K562 (cell line): ENCODE results near the gene G6PC2. TPM values are rescaled to one million over a fixed set of nuclear protein-coding genes. Genes with fewer than 3 reads are reported as not detected.

Source experiments
- ATAC-seq: fragments of 200-7000 bp; cut with Tn5 transposase; 3 replicates; pipeline ENCODE4 v1.9.1; 2020; ENCODE audit warnings: moderate library complexity
- BruUV-seq: library from RNA; stranded (reverse); fragments of 400-500 nt; replicated peaks from 2 replicates; lab custom pipeline; 2021; lab: Mats Ljungman, UMichigan
- CTCF ChIA-PET: fragments of 300-600 bp; formaldehyde crosslinking; extraction: SDS; loops from one replicate; lab custom pipeline; 2021; ENCODE audit warnings: low intra/inter-chr PET ratio; lab: Yijun Ruan, JAX
- POLR2A ChIA-PET: fragments of 300-600, 350-650 bp; sonication (Branson Sonifier 250); formaldehyde crosslinking; extraction: SDS; loops from one replicate; lab custom pipeline; 2021; ENCODE audit warnings: antibody characterized with exemption, inconsistent platforms; lab: Yijun Ruan, JAX
- DNase-seq, 4 experiments: peaks; one replicate each; pipeline versions ENCODE4 v3.0.0 to v3.0.0-alpha.2; 2011 to 2018; ENCODE audit warnings: low spot score in 3 of 4, mixed read lengths in 3 of 4; ENCODE audit errors: extremely low read depth in 1 of 4
- FAIRE-seq: peaks from 2 replicates; lab custom pipeline; 2011; peaks lifted over from hg19 to GRCh38; lab: Jason Lieb, UNC
- H2AFZ ChIP-seq: 2 replicates; pipeline ENCODE4 v1.6.0; 2011; ENCODE audit warnings: low read depth, low read length, control low read depth, inconsistent platforms
- H3K27ac ChIP-seq: fragments of 200-600 bp; 3 replicates; pipeline ENCODE4 v1.8.0; 2011; ENCODE audit warnings: low read depth, mild to moderate bottlenecking, control low read depth, inconsistent platforms, low read length, moderate library complexity, mixed read lengths; ENCODE audit errors: extremely low read depth
- H3K27me3 ChIP-seq, 2 experiments: fragments of 300-600 bp in 1 of 2; 2 replicates in 1 of 2; 3 replicates in 1 of 2; pipeline versions ENCODE4 v1.6.0 to v1.8.0; 2011; ENCODE audit warnings: inconsistent platforms in 2 of 2, low read length in 2 of 2, mild to moderate bottlenecking in 1 of 2, mixed read lengths in 1 of 2, moderate library complexity in 1 of 2; ENCODE audit not compliant: control insufficient read depth in 2 of 2, insufficient read depth in 2 of 2
- H3K36me3 ChIP-seq: fragments of 300-600 bp; 3 replicates; pipeline ENCODE4 v1.8.0; 2011; ENCODE audit warnings: mild to moderate bottlenecking, low read length, inconsistent platforms; ENCODE audit not compliant: control insufficient read depth, insufficient read depth
- H3K4me1 ChIP-seq, 2 experiments: fragments of 200-600 bp in 1 of 2; replicated peaks in 1 of 2; 2 replicates in 1 of 2; 3 replicates in 1 of 2; pipeline versions ENCODE4 v1.5.1 to v1.8.0; 2011; ENCODE audit warnings: inconsistent platforms in 2 of 2, low read length in 2 of 2, mild to moderate bottlenecking in 1 of 2, mixed read lengths in 1 of 2, moderate library complexity in 1 of 2; ENCODE audit not compliant: control insufficient read depth in 2 of 2, insufficient read depth in 2 of 2
- H3K4me2 ChIP-seq: 2 replicates; pipeline ENCODE4 v1.6.1; 2011; ENCODE audit warnings: low read length, control low read depth, inconsistent platforms, mixed read lengths; ENCODE audit not compliant: insufficient read depth
- H3K4me3 ChIP-seq: fragments of 200-600 bp; sonication (generic), shearing (Covaris generic); 2 replicates; pipeline ENCODE4 v1.5.1; 2016; ENCODE audit warnings: control low read depth, inconsistent platforms
- H3K79me2 ChIP-seq: fragments of 200-600 bp; 3 replicates; pipeline ENCODE4 v1.8.0; 2011; ENCODE audit warnings: low read length, inconsistent platforms; ENCODE audit not compliant: control insufficient read depth, insufficient read depth
- H3K9ac ChIP-seq, 2 experiments: 2 replicates each; pipeline versions ENCODE4 v1.6.0 to v1.6.1; 2011; ENCODE audit warnings: low read depth in 2 of 2, low read length in 2 of 2, control low read depth in 1 of 2, inconsistent platforms in 1 of 2, mild to moderate bottlenecking in 1 of 2, mixed read lengths in 1 of 2; ENCODE audit not compliant: insufficient read depth in 1 of 2
- H3K9me1 ChIP-seq: one replicate; pipeline ENCODE4 v1.6.0; 2011; ENCODE audit warnings: inconsistent platforms, mild to moderate bottlenecking, low read length, moderate library complexity; ENCODE audit not compliant: control insufficient read depth, insufficient read depth
- H3K9me3 ChIP-seq: replicated peaks from 2 replicates; pipeline ENCODE4 v1.5.1; 2011; ENCODE audit warnings: low read depth, low read length, inconsistent platforms; ENCODE audit not compliant: control insufficient read depth, insufficient read depth
- H4K20me1 ChIP-seq: replicated peaks from 2 replicates; pipeline ENCODE4 v1.6.1; 2011; ENCODE audit warnings: low read length, inconsistent platforms, mixed read lengths; ENCODE audit not compliant: control insufficient read depth, insufficient read depth
- ARID1B ChIP-seq: fragments of 450-650 bp; IDR thresholded peaks from 2 replicates; pipeline ENCODE4 v1.6.1; 2016; ENCODE audit warnings: antibody characterized with exemption, mild to moderate bottlenecking, inconsistent platforms
- C11orf30 ChIP-seq: fragments of 450-650 bp; IDR thresholded peaks from 2 replicates; pipeline ENCODE4 v1.6.1; 2016; ENCODE audit warnings: low read depth, mild to moderate bottlenecking
- CBFA2T3 ChIP-seq: fragments of 450-650 bp; IDR thresholded peaks from 2 replicates; pipeline ENCODE4 v1.6.1; 2017
- CBX5 ChIP-seq: IDR thresholded peaks from 2 replicates; pipeline ENCODE4 v1.6.1; 2014; ENCODE audit warnings: low read depth, borderline replicate concordance
- CHD2 ChIP-seq: IDR thresholded peaks from 2 replicates; pipeline ENCODE4 v1.6.1; 2011; ENCODE audit warnings: low read depth, low read length
- FOXA3 ChIP-seq, 2 experiments: fragments of 450-650 bp in 1 of 2; sonication (generic) in 1 of 2; formaldehyde crosslinking; IDR thresholded peaks in 1 of 2; conservative IDR thresholded peaks in 1 of 2; 2 replicates each; pipeline versions ENCODE4 v1.4.0 to v1.8.0; 2020 to 2022; ENCODE audit warnings: mild to moderate bottlenecking in 2 of 2, missing genetic modification reagents in 1 of 2
- HDAC1 ChIP-seq, 2 experiments: fragments of 450-650 bp; IDR thresholded peaks; 2 replicates each; pipeline ENCODE4 v1.6.1; 2016 to 2017; ENCODE audit warnings: inconsistent platforms in 1 of 2, mild to moderate bottlenecking in 1 of 2, moderate library complexity in 1 of 2
- HDAC2 ChIP-seq: fragments of 450-650 bp; IDR thresholded peaks from 2 replicates; pipeline ENCODE4 v1.6.1; 2016; ENCODE audit warnings: mild to moderate bottlenecking
- KDM1A ChIP-seq, 2 experiments: fragments of 450-650 bp; IDR thresholded peaks; 2 replicates each; pipeline ENCODE4 v1.6.1; 2016; ENCODE audit warnings: mild to moderate bottlenecking in 2 of 2
- MAFF ChIP-seq: IDR thresholded peaks from 2 replicates; pipeline ENCODE4 v1.6.1; 2012; ENCODE audit warnings: low read length, improper control_type of control experiment
- MAFG ChIP-seq: fragments of 450-650 bp; conservative IDR thresholded peaks from 2 replicates; pipeline ENCODE4 v1.6.1; 2016; ENCODE audit warnings: missing genetic modification characterization, missing compliant biosample characterization
- MEIS2 ChIP-seq: fragments of 450-650 bp; IDR thresholded peaks from 2 replicates; pipeline ENCODE4 v1.6.1; 2014; ENCODE audit warnings: mild to moderate bottlenecking; ENCODE audit not compliant: partially characterized antibody
- NCOR1 ChIP-seq: fragments of 450-650 bp; IDR thresholded peaks from 2 replicates; pipeline ENCODE4 v1.6.1; 2016; ENCODE audit warnings: mild to moderate bottlenecking, moderate library complexity
- RCOR1 ChIP-seq, 2 experiments: IDR thresholded peaks; 2 replicates each; pipeline ENCODE4 v1.6.1; 2012; ENCODE audit warnings: low read depth in 2 of 2, low read length in 2 of 2, borderline replicate concordance in 1 of 2, improper control_type of control experiment in 1 of 2
- SOX6 ChIP-seq: fragments of 450-650 bp; IDR thresholded peaks from 2 replicates; pipeline ENCODE4 v1.6.1; 2014; ENCODE audit warnings: mild to moderate bottlenecking
- STAG1 ChIP-seq: sonication (generic); formaldehyde crosslinking; IDR thresholded peaks from 2 replicates; pipeline ENCODE4 v1.5.0; 2020; ENCODE audit warnings: missing genetic modification reagents, borderline replicate concordance
- TCF3 ChIP-seq: sonication (generic); formaldehyde crosslinking; IDR thresholded peaks from 2 replicates; pipeline ENCODE4 v1.4.0; 2020; ENCODE audit warnings: mild to moderate bottlenecking, missing genetic modification reagents
- TEAD1 ChIP-seq, 2 experiments: fragments of 450-650 bp in 1 of 2; sonication (generic) in 1 of 2; formaldehyde crosslinking; IDR thresholded peaks; 2 replicates each; pipeline versions ENCODE4 v1.4.0 to v1.8.0; 2020 to 2022; ENCODE audit warnings: mild to moderate bottlenecking in 2 of 2, missing genetic modification reagents in 1 of 2
- ZNF316 ChIP-seq: fragments of 450-650 bp; IDR thresholded peaks from 2 replicates; pipeline ENCODE4 v1.6.1; 2016
- ZNF699 ChIP-seq: fragments of 250-450 bp; sonication (Bioruptor Pico); IDR thresholded peaks from 2 replicates; pipeline ENCODE4 v1.8.0; 2021; ENCODE audit warnings: mild to moderate bottlenecking, moderate library complexity; ENCODE audit not compliant: insufficient replicate concordance
- WGBS: fragments of 100-300 bp; shearing (Covaris generic); methylation state at CpG from one replicate; pipeline ENCODE4 v1.1.6; 2016; ENCODE audit warnings: low coverage, mixed read lengths; ENCODE audit not compliant: insufficient coverage; ENCODE audit errors: missing lambda C conversion rate; 5-methylcytosine and 5-hydroxymethylcytosine counted together
- in situ Hi-C: fragments of 300-500 bp; cut with MboI; formaldehyde crosslinking; loops from 4 replicates; pipeline ENCODE4 v1.15.0; 2018; ENCODE audit warnings: inconsistent platforms, mixed read lengths
- intact Hi-C: fragments of 100-400 bp; cut with micrococcal nuclease; formaldehyde crosslinking; loops from 2 replicates; pipeline ENCODE4 v1.14.2; 2022
- polyA plus RNA-seq, 8 experiments: library from polyadenylated mRNA; depleted of rRNA in 4 of 8; stranded (reverse) in 5 of 8; unstranded in 3 of 8; fragments of >200 nt; fragmentation: Nextera tagmentation in 2 of 8; fragmentation: Illumina TruSeq in 1 of 8; extraction: Ambion mirVana in 2 of 8; extraction: Trizol in 1 of 8; gene quantifications; 2 replicates each; pipeline versions ENCODE4 v1.2.1 to v1.2.3, GENCODE V29; 2011 to 2014; ENCODE audit warnings: inconsistent platforms in 1 of 8, missing spikeins in 1 of 8
- total RNA-seq, 7 experiments: library from RNA; depleted of rRNA in 6 of 7; stranded (reverse); fragments of >200 nt in 6 of 7; fragmentation: Illumina TruSeq in 2 of 7; extraction: Trizol in 2 of 7; gene quantifications; 2 replicates each; pipeline versions ENCODE4 v1.2.1 to v1.2.3, GENCODE V29; 2011 to 2021; ENCODE audit warnings: low replicate concordance in 1 of 7

The G6PC2 gene
- total and polyA plus RNA-seq, 9 of the 15 experiments (the other 6 are each of a cell fraction or from before 2014, with no cell fraction given): 0.03 to 0.15 TPM; not detected in 7

- Histone ChIP-seq H3K36me3 (peaks cover 12% of the 10 kb centered on the region; the same call in 2 of the 3 replicates), H3K4me3 (no peak overlapping the region), H3K79me2 (peaks cover 21% of the 10 kb centered on the region), H3K4me1 (peaks cover 0 to 9% of the 10 kb centered on the region in 2 experiments; a peak in 2 of 5 replicates), H2AFZ (no peak overlapping the region), H3K4me2 (no peak overlapping the region), H3K9me3 (no peaks in the 10 kb centered on the region)
- FAIRE-seq: no peak
- DNase-seq: no peak
- 50% methylated on average over 3 of the region's 3 CpGs for WGBS
- TF ChIP-seq CBX5: no peak
- 0 out of 2 replicates have a peak, but pooled peaks have one; percentile 31 for TF ChIP-seq MAFG
- peak; percentile 67 for TF ChIP-seq C11orf30
- no peak for TF ChIP-seq TEAD1 (CRISPR knock-in tag; IDR thresholded peaks at IDR 0.05)
- TF ChIP-seq ZNF316: peak; percentile 85
- TF ChIP-seq MAFF: peak; percentile 40; the same call in 1 of the 2 replicates
- TF ChIP-seq, all 486 proteins: peak for 4
- Histone ChIP-seq H3K9me1 (no peaks in the 10 kb centered on the region), H3K27me3 (no peaks in the 10 kb centered on the region), H3K27ac (no peak overlapping the region), H4K20me1 (no peaks in the 10 kb centered on the region), H3K9ac (no peak overlapping the region)
- ATAC-seq: no peak
- intact Hi-C loops (no loop called here), in situ Hi-C loops (no loop called here)
- ChIA-PET POLR2A (interaction anchor here (0.6 to 1.3 kb wide), 2 partner anchors 9 to 247 kb away, joined by 3 read pairs; no protein-coding TSS in a partner anchor), CTCF (no interaction called here)
- BruUV-seq: no TSS peak
Observed at GRCh38 chr2:168892327-168892726, 8.8 kb upstream of the G6PC2 start.

DNA sequence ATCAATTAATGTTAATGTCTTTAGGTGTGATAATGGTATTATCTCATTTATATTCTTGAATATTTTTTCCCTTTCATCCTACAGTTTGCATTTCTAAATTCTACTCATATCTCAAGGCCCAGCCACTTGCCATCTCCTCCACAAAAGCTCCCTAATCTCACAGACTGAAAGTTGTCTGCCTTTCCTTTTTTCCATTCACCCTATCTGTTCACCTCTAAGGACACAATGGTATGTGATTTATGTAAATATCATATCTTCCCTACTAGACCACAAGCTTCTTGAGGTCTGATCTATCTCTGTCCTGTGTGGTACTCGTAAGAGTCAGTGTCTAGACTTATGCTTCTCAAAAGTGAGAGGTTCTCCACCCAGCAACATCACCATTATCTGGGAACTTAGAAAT is 7.0 kb upstream of the G6PC2 start:
- no peaks in the 10 kb centered on the region for H3K36me3 ChIP-seq
- BruUV-seq: no TSS peak
- no peak for FAIRE-seq
- TF ChIP-seq TCF3 (CRISPR knock-in tag): peak; percentile 32; the same call in 1 of the 2 replicates
- TF ChIP-seq ZNF699 (CRISPR knock-in tag): no peak
- TF ChIP-seq FOXA3 (CRISPR knock-in tag; conservative IDR thresholded peaks at IDR 0.05 in 1 of 2, IDR thresholded peaks at IDR 0.05 in 1 of 2): 0 out of 4 replicates have a peak, but pooled peaks of 1 of the 2 experiments have one; percentile 13
- TF ChIP-seq CBFA2T3: peak; percentile 72
- peak; percentile 85 to 88 for TF ChIP-seq KDM1A (IDR thresholded peaks at IDR 0.05)
- TF ChIP-seq HDAC1 (IDR thresholded peaks at IDR 0.05): peak in 1 of 2 experiments; percentile 32; a peak in 1 of 4 replicates
- peak; percentile 51; the same call in 1 of the 2 replicates for TF ChIP-seq SOX6
- peak; percentile 37 for TF ChIP-seq NCOR1
- peak in 1 of 2 experiments; percentile 87; a peak in 2 of 4 replicates for TF ChIP-seq RCOR1 (IDR thresholded peaks at IDR 0.05; ENCODE audit: borderline replicate concordance in 1 of 2, low read depth in 2 of 2, low read length in 2 of 2)
- no peak for TF ChIP-seq CHD2
- peak; percentile 27 for TF ChIP-seq MEIS2
- TF ChIP-seq HDAC2: peak; percentile 64
- no peak for TF ChIP-seq STAG1 (CRISPR knock-in tag)
- peak; percentile 32; the same call in 1 of the 2 replicates for TF ChIP-seq ARID1B

More for the DNA sequence above, 7.0 kb upstream of the G6PC2 start:
- Histone ChIP-seq H3K4me1 (peaks cover 0 to 9% of the 10 kb centered on the region in 2 experiments; a peak in 2 of 5 replicates), H3K27me3 (no peaks in the 10 kb centered on the region), H3K4me2 (no peak overlapping the region), H2AFZ (no peak overlapping the region), H3K9ac (no peak overlapping the region), H3K4me3 (no peak overlapping the region), H3K79me2 (peaks cover 12% of the 10 kb centered on the region), H3K9me1 (no peaks in the 10 kb centered on the region), H3K27ac (no peak overlapping the region), H4K20me1 (no peaks in the 10 kb centered on the region), H3K9me3 (no peaks in the 10 kb centered on the region)
- DNase-seq (peak in 1 of 4 experiments; percentile 24), ATAC-seq (no peak)
- POLR2A ChIA-PET: interaction anchor here (1.0 kb wide), 1 partner anchor 11 kb away, joined by 4 read pairs; no protein-coding TSS in a partner anchor
- intact Hi-C loops (no loop called here), in situ Hi-C loops (no loop called here)
- WGBS: 7% methylated on average over 1 of the region's 1 CpG
- CTCF ChIA-PET: no interaction called here
